Central memory CD4-positive, alpha-beta T cell (primary cell): ENCODE measurements around the gene SLC25A11.
"Not testable (repeated sequence)": the region's sequence is repeated elsewhere in the genome, so short reads cannot be mapped to it uniquely, and the experiment has no call there.

Source experiments
- DNase-seq: peaks from one replicate; pipeline ENCODE4 v3.0.0; 2022

The SLC25A11 gene

DNA sequence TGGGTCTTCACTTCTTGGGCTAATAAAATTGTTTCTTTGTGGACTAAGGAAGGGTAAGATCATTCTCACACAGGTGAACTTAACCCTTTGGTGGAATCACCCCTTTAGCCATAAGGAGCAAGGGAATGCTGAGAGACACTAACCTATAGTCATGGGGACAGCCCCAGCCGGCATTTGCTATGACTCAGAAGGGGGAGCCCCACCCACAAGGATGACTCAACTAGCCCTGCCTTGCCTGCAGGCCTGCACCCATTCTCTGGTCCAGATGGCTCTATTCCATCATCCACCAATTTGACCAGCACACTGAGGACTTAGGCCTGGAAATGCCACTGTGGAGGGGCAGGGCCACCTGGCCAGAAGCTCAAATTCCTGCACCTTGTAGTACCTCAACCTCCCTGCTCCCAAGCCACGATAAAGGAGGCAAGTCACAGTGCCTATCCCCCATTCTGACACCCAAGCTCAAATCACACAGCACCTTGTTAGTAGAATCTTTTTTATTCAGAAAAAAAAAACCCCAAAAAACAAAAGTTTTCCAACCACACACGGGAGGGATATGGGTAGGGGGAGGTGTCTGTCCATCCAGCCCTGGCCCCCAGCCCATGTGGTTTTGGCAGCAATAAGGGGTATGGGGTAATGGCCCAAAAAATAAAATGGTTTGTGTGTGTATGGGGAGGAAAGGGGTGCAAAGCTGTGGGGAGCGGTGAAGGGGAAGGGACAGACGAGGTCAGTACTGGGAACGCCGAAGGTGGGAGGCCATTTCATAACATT is 5.5 kb upstream of the SLC25A11 start:
- peak; percentile 61 for DNase-seq

GRCh38 chr17:4944554-4945175 is 4.8 kb upstream of the SLC25A11 start:
- no peak for DNase-seq

DNA sequence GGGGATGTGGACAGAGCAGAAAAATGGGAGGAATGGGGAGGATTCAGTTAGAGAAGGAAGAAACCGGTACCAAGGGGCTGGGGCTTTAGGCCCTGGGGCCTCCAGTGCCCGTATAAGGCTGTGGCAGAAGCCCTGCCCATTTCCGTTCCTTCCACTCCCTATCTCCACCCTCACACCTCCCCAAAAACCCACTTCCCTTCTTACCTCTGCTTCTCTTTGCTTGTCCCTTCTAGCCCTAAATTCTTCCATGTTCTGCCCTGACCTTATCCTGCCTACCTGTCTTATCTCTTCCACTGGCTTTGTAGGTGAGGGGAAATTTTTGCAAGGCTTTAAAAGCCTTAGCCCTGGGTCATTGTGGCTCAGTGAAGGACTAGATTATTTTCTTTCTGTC is 4.3 kb upstream of the SLC25A11 start:
- DNase-seq, result peak; percentile 67

- no peak for DNase-seq
These were observed 3.1 kb upstream of the SLC25A11 start for GRCh38 chr17:4942760-4943508.

- no peak for DNase-seq
These were observed 1.4 kb upstream of the SLC25A11 start for GRCh38 chr17:4941319-4941610.

GRCh38 chr17:4940555-4941318 is 891 bp upstream of the SLC25A11 start:
- peak; percentile 34 for DNase-seq

GRCh38 chr17:4939546-4939795 is 375 bp downstream of the SLC25A11 start:
- no peak for DNase-seq

DNA sequence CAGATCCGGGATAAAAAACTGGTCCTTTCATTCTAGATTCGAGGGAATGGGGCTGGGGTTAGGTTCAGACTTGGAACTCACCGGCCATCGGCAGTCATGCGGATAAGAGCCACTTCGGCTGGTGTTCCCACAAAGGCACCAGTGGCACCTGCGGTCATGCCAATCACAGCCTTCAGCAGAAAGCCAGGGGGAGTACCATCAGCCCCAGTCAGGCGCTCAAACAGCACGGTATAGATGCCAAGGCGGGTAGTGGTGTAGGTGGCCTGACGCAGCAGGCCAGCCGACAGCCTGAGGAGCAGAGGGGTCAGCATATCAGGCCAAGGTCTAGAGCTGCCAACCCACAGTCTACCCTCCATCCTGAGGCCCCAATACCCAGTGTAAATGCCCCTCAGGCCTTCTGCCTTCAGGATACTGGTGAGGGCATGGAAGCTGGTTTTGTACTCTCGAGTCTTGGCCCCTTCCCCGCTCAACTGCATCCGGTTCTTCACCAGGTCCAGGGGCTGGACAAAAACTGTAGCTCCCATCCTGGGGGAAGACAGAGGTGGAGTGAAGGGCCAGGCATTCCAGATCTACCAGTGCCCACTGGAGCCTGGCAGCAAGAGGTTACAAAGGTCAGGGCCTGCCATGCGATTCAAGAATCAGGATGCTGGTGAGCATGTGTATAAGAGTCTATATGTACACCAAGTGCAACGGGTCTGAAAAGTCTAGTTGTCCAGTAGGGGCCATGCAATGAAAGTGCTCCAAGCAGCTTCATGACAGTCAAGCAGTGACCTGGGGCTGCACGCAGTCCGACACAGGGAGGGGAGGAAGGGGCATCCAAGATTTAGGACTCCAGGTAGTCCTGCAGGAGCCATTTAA is 929 bp downstream of the SLC25A11 start:
- no peak for DNase-seq

- no peak for DNase-seq
These were observed 1.8 kb downstream of the SLC25A11 start for GRCh38 chr17:4938069-4938491.

DNA sequence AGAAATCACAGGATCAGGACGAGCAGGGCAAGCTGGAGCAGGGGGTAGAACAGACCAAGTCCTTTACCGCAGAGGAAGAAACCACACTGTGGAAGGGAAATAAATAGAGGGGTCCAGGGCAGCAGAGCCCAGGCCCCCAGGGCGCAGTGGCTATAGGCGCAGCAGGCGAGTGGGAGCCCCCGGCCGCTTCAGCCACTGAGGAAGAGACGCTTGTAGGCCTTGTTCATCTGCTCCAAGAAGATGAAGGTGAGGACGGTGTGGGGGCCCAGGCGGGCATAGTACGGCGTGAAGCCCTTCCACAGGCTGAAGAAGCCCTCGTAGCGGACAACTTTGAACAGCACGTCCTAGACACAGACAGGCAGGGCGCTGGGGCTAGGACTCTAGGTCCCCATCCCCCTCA is 2.3 kb downstream of the SLC25A11 start:
- DNase-seq, result no peak

DNA sequence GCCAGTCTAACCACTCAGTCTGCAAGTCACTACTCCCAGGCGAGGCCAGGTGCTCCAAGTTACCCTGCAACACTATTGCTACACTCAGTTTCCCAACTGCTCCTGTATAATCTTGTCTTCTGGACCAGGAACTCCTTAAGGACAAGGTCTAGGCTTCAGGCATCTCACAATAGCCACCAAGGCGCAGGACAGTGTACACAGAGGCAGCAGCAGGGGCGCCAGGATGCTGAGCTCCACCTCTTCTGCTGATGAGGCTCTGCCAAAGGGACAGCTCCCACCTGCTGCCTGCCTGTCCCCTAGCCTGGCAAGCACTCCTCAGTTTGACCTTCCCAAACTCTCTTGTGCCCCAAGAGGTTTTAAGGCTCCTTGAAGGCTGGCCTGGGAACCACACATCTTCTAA is 3.4 kb downstream of the SLC25A11 start:
- DNase-seq, result no peak

- no peak for DNase-seq
These were observed 4.2 kb downstream of the SLC25A11 start for GRCh38 chr17:4935650-4936049.

DNA sequence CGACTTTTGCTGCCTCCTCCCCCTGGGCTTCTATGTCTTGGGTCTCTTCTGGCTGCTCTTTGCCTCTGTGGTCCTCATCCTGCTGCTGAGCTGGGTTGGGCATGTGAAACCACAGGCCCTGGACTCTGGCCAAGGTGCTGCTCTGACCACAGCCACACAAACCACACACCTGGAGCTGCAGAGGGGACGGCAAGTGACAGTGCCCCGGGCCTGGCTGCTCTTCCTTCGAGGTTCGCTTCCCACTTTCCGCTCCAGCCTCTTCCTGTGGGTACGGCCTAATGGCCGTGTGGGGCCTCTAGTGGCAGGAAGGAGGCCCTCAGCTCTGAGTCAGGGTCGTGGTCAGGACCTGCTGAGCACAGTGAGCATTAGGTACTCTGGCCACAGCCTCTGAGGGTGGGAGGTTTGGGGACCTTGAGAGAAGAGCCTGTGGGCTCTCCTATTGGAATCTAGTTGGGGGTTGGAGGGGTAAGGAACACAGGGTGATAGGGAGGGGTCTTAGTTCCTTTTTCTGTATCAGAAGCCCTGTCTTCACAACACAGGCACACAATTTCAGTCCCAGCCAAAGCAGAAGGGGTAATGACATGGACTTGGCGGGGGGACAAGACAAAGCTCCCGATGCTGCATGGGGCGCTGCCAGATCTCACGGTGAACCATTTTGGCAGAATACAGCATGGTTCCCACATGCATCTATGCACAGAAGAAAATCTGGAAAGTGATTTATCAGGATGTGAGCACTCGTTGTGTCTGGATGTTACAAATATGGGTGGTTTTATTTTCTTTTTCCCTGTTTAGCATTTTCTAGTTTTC is 5.5 kb downstream of the SLC25A11 start:
- DNase-seq, result no peak

DNA sequence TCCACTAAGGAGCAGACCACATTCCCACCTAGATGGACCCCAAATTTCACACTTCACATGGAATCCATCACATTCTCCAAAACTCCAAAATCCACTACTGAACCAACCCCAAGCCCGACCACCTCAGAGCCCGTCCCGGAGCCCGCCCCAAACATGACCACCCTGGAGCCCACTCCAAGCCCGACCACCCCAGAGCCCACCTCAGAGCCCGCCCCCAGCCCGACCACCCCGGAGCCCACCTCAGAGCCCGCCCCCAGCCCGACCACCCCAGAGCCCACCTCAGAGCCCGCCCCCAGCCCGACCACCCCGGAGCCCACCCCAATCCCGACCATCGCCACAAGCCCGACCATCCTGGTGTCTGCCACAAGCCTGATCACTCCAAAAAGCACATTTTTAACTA is 6.2 kb downstream of the SLC25A11 start:
- DNase-seq, result no peak

GRCh38 chr17:4932756-4933155 is 7.1 kb downstream of the SLC25A11 start:
- no peak for DNase-seq

- no peak for DNase-seq
These were observed 7.9 kb downstream of the SLC25A11 start, which contains the start of gene GP1BA for GRCh38 chr17:4931963-4932362. Gene GP1BA, plus strand, starts transcription at chr17:4932277. Its CDS starts 328 bp downstream, at chr17:4932605.

DNA sequence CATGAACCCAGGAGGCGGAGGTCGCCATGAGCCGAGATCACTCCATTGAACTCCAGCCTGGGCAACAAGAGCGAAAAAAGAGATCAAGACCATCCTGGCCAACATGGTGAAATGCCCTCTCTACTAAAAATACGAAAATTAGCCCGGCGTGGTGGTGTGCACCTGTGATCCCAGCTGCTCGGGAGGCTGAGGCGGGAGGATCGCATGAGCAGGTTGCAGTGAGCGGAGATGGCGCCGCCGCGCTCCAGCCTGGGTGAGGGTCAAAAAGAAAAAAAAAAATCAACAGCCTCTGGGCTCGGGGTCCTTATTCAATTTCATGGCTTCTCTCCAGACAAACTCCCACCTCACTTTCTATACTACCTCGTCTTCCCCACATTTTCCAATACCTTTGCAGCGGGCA is 11.0 kb downstream of the SLC25A11 start:
- no peak for DNase-seq

- DNase-seq, result not testable (repeated sequence)
These were observed 13.1 kb downstream of the SLC25A11 start for GRCh38 chr17:4926577-4927335.

GRCh38 chr17:4921320-4921719 is 18.5 kb downstream of the SLC25A11 start:
- DNase-seq, result no peak

- DNase-seq, result no peak
These were observed 19.3 kb downstream of the SLC25A11 start for GRCh38 chr17:4920351-4921048.
